Adrenal gland (tissue), 12 donors: ENCODE results near the gene HDAC1. TPM values are rescaled to one million over a fixed set of nuclear protein-coding genes. Genes with fewer than 3 reads are reported as not detected.

ENCODE experiments used
- DNase-seq, 7 donors: peaks; one replicate each; pipeline ENCODE4 v3.0.0-alpha.2; 2019 to 2020
- H3K27ac ChIP-seq, 5 donors: fragments of 200-600 bp; sonication (generic) in 4 of 5; 1 replicate in 3 of 5; 2 replicates in 2 of 5; pipeline versions ENCODE4 v1.5.1 to v1.8.0; 2016 to 2020; ENCODE audit warnings: mild to moderate bottlenecking in 1 of 5
- H3K27me3 ChIP-seq: fragments of 200-600 bp; 2 replicates; pipeline ENCODE4 v1.8.0; 2021
- H3K36me3 ChIP-seq, 2 donors: fragments of 200-600 bp; replicated peaks in 1 of 2; 1 replicate in 1 of 2; 2 replicates in 1 of 2; pipeline versions ENCODE4 v1.5.1 to v1.8.0; 2018 to 2022
- H3K4me1 ChIP-seq, 2 donors: fragments of 200-600 bp; replicated peaks in 1 of 2; 1 replicate in 1 of 2; 2 replicates in 1 of 2; pipeline versions ENCODE4 v1.5.1 to v1.8.0; 2018 to 2021
- H3K4me3 ChIP-seq, 4 donors: fragments of 200-600 bp; sonication (generic) in 3 of 4; one replicate each; pipeline ENCODE4 v1.5.1; 2016 to 2018
- H3K9me3 ChIP-seq, 3 donors: fragments of 200-600 bp; sonication (generic) in 1 of 3; replicated peaks in 1 of 3; 1 replicate in 2 of 3; 2 replicates in 1 of 3; pipeline versions ENCODE4 v1.5.1 to v1.8.0; 2016 to 2021
- POLR2A ChIP-seq, 2 donors: fragments of 450-650 bp; IDR thresholded peaks; one replicate each; pipeline ENCODE4 v1.6.1; 2017; ENCODE audit warnings: antibody characterized with exemption in 2 of 2, mild to moderate bottlenecking in 2 of 2, moderate library complexity in 1 of 2
- WGBS, 4 donors: extraction: QIAGEN DNeasy Blood & Tissue Kit in 2 of 4; methylation state at CpG; one replicate each; pipeline versions ENCODE4 v1.1.5 to v1.1.7; 2013 to 2017; 5-methylcytosine and 5-hydroxymethylcytosine counted together
- intact Hi-C, 2 donors: fragments of 100-400 bp; cut with DNase I; formaldehyde crosslinking; loops; one replicate each; pipeline versions ENCODE4 v1.14.1 to v1.15.0; 2022 to 2023
- polyA plus RNA-seq, 3 donors: library from polyadenylated mRNA; stranded (reverse); fragments of 200-250 nt in 2 of 3; fragments of 350-450 nt in 1 of 3; fragmentation: Illumina TruSeq in 1 of 3; extraction: RNeasy Lipid Tissue Mini Kit (QIAGEN cat#74804) in 1 of 3; gene quantifications; one replicate each; pipeline ENCODE4 v1.2.3, GENCODE V29; 2013 to 2014
- total RNA-seq, 9 donors: library from RNA; depleted of rRNA in 4 of 9; stranded (reverse); fragments of >200 nt in 4 of 9; fragments of 120-200 nt in 1 of 9; fragmentation: NEBNext Ultra II Directional in 1 of 9; extraction: Animal tissue kit (Norgen Biotek cat#: 25700) in 1 of 9; gene quantifications; one replicate each; pipeline versions ENCODE4 v1.1.0 to v1.2.4, GENCODE V29; 2013 to 2023
- TF ChIP-seq, protein P1 (sequence below), 6 experiments: fragments of 450-650 bp in 4 of 6; fragments of 200-600 bp in 2 of 6; sonication (generic) in 1 of 6; IDR thresholded peaks; 1 replicate in 5 of 6; 2 replicates in 1 of 6; pipeline versions ENCODE4 v1.5.1 to v1.8.0; 2016 to 2021; ENCODE audit warnings: antibody characterized with exemption in 6 of 6, mild to moderate bottlenecking in 2 of 6, moderate library complexity in 1 of 6
- donor health status: healthy with polysubstance abuse.
- donor health status: Bipolar disorder and iron deficiency.
- donor health status: DM: yes; HTN: yes; CAD: no.
- donor health status: DM: no; HTN: no; CAD: no.
- donor health status: DM: no; HTN: no; CAD: no.
- donor health status: DM: yes; HTN: yes; CAD: no.

The HDAC1 gene
- total and polyA plus RNA-seq, 12 donors = 52.2 to 95.2 (median 71.2) TPM

DNA sequence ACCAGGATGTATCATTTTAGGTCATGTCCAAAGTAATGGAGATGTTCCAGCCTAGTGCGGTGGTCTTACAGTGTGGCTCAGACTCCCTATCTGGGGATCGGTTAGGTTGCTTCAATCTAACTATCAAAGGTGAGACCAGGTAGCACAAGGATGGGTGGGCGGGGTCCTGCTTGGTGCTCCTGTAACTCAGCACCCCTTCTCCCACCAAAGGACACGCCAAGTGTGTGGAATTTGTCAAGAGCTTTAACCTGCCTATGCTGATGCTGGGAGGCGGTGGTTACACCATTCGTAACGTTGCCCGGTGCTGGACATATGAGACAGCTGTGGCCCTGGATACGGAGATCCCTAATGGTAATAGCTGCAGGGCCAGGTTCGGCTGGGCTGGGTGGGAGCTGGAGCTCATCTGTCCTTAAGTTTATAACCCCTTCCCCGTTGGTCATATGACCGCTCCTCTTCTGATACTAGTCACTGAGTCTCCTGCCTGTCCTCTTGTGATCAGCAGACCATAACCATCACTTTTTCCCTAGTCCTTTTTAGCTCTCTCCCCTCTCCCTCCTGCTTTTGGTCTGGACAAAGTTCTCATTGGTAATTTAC lies 38.8 kb downstream of the HDAC1 start:
- Histone ChIP-seq H3K27ac (no peak overlapping the region), H3K27me3 (no peaks in the 10 kb centered on the region), H3K4me3 (no peak overlapping the region), H3K36me3 (peaks cover 0 to 71% of the 10 kb centered on the region in 2 donors), H3K4me1 (peaks cover 6 to 14% of the 10 kb centered on the region in 2 donors), H3K9me3 (no peaks in the 10 kb centered on the region)
- 89 to 92% (median 90%) methylated on average over 12 of the region's 12 CpGs for WGBS, 4 donors
- intact Hi-C loops = no loop called here
- DNase-seq = no peak
- TF ChIP-seq POLR2A (IDR thresholded peaks at IDR 0.05) = no peak
- TF ChIP-seq, protein P1, sequence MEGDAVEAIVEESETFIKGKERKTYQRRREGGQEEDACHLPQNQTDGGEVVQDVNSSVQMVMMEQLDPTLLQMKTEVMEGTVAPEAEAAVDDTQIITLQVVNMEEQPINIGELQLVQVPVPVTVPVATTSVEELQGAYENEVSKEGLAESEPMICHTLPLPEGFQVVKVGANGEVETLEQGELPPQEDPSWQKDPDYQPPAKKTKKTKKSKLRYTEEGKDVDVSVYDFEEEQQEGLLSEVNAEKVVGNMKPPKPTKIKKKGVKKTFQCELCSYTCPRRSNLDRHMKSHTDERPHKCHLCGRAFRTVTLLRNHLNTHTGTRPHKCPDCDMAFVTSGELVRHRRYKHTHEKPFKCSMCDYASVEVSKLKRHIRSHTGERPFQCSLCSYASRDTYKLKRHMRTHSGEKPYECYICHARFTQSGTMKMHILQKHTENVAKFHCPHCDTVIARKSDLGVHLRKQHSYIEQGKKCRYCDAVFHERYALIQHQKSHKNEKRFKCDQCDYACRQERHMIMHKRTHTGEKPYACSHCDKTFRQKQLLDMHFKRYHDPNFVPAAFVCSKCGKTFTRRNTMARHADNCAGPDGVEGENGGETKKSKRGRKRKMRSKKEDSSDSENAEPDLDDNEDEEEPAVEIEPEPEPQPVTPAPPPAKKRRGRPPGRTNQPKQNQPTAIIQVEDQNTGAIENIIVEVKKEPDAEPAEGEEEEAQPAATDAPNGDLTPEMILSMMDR (IDR thresholded peaks at IDR 0.05) = no peak

DNA sequence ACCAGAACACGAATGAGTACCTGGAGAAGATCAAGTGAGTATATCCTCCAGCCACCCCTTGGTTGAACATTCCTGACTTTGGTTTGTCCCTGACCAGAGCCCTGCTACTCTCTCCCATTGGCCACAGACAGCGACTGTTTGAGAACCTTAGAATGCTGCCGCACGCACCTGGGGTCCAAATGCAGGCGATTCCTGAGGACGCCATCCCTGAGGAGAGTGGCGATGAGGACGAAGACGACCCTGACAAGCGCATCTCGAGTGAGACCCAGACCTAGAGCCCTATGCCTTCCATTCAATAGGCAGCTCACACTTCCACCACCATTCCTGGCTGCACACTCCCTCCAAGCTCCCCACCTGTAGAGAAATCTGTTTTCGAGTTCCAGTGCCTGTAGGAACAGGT lies 39.7 kb downstream of the HDAC1 start:
- TF ChIP-seq, protein P1 (IDR thresholded peaks at IDR 0.05) = no peak
- no peak for TF ChIP-seq POLR2A (IDR thresholded peaks at IDR 0.05)
- Histone ChIP-seq H3K4me3 (no peak overlapping the region), H3K9me3 (no peaks in the 10 kb centered on the region), H3K36me3 (peaks cover 0 to 71% of the 10 kb centered on the region in 2 donors), H3K27ac (no peak overlapping the region), H3K4me1 (peaks cover 6 to 19% of the 10 kb centered on the region in 2 donors), H3K27me3 (no peaks in the 10 kb centered on the region)
- 90 to 94% (median 92%) methylated on average over 12 of the region's 12 CpGs for WGBS, 4 donors
- intact Hi-C loops = no loop called here
- no peak for DNase-seq

DNA sequence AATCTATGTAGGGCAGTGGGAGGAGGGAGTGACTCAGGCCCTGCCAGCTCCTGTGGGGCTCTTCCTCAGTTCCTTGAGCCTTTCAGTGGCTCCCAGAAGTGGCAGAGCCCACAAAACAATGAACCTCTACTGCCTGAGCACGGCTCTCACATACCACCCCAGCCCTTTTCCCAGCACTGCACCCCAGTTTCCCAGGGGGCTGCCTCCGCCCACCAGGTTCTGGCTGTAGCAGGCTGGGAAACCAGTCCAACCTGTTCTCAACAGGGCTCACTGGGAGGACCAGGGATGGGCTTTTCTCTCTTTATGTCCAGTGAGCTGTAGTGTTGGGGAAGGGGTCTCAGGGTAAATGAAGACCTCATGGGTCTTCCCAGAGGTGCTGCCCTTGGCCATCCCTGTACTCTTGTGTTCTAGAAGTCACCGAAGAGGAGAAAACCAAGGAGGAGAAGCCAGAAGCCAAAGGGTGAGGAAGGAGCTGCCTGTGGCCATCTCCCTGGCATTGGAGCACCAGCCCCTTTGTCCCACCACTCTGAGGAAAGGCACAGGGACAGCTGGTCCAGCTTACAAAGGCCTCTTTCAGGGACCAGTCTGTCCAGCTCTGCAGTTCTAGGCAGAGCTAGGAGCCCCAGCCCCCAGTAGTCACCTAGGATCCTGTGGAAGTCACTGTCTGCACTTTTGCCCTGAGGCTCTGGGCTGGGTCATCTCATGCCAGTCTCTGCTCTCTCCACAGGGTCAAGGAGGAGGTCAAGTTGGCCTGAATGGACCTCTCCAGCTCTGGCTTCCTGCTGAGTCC lies 40.6 kb downstream of the HDAC1 start:
- Histone ChIP-seq H3K27me3 (no peaks in the 10 kb centered on the region), H3K4me1 (peaks cover 6 to 27% of the 10 kb centered on the region in 2 donors), H3K9me3 (no peaks in the 10 kb centered on the region), H3K4me3 (no peak overlapping the region), H3K27ac (no peak overlapping the region), H3K36me3 (peaks cover 0 to 62% of the 10 kb centered on the region in 2 donors)
- intact Hi-C loops = no loop called here
- DNase-seq = no peak
- no peak for TF ChIP-seq POLR2A (IDR thresholded peaks at IDR 0.05)
- TF ChIP-seq, protein P1 (IDR thresholded peaks at IDR 0.05) = no peak
- WGBS, 4 donors = 86 to 97% (median 93%) methylated on average over 2 to 3 of the region's 3 CpGs

DNA sequence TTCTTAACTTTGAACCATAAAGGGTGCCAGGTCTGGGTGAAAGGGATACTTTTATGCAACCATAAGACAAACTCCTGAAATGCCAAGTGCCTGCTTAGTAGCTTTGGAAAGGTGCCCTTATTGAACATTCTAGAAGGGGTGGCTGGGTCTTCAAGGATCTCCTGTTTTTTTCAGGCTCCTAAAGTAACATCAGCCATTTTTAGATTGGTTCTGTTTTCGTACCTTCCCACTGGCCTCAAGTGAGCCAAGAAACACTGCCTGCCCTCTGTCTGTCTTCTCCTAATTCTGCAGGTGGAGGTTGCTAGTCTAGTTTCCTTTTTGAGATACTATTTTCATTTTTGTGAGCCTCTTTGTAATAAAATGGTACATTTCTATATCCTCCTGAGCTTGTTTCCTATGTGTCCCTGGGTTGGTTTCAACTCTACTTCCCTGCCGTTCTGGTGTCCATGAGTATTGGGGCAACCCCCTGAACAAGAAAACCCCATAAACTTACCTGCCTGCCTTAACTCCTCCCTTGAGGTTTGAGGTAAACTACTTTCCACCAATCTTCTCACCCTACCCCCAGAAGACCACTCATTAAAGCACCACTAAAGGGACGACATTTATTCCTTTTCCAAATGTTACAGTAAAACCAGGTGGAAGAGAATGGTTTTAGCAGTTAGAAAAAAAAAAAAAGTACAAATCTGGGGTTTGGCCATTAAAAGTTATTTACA lies 41.5 kb downstream of the HDAC1 start:
- intact Hi-C loops = no loop called here
- H3K9me3 ChIP-seq = no peaks in the 10 kb centered on the region
- WGBS, 4 donors = 76 to 89% (median 83%) methylated on average over 3 of the region's 3 CpGs
- H3K27me3 ChIP-seq = no peaks in the 10 kb centered on the region
- H3K27ac ChIP-seq = no peak overlapping the region
- peaks cover 6 to 27% of the 10 kb centered on the region in 2 donors for H3K4me1 ChIP-seq
- TF ChIP-seq POLR2A (IDR thresholded peaks at IDR 0.05) = no peak
- TF ChIP-seq, protein P1 (IDR thresholded peaks at IDR 0.05) = no peak
- no peak overlapping the region for H3K4me3 ChIP-seq
- peaks cover 0 to 52% of the 10 kb centered on the region in 2 donors for H3K36me3 ChIP-seq
- no peak for DNase-seq
